HepG2 (cell line): ENCODE data around the gene STK25.

ENCODE experiments used
- HNRNPH1 ChIP-seq: fragments of 200-400 bp; formaldehyde crosslinking; optimal IDR thresholded peaks from 2 replicates; pipeline ENCODE3; 2017; ENCODE audit warnings: mild to moderate bottlenecking, low read depth, low read length
- HNRNPL ChIP-seq: fragments of 200-400 bp; formaldehyde crosslinking; IDR thresholded peaks from 2 replicates; pipeline ENCODE4 v1.6.1; 2017; ENCODE audit warnings: mild to moderate bottlenecking, low read depth, low read length
- HOXA3 ChIP-seq: sonication (generic); formaldehyde crosslinking; IDR thresholded peaks from 2 replicates; pipeline ENCODE4 v1.5.0; 2020; ENCODE audit warnings: missing genetic modification reagents
- POLR2A ChIP-seq, 2 experiments: IDR thresholded peaks; 2 replicates each; pipeline ENCODE4 v1.6.1; 2011; ENCODE audit warnings: low read depth in 2 of 2, low read length in 2 of 2, mild to moderate bottlenecking in 1 of 2, moderate library complexity in 1 of 2; ENCODE audit not compliant: insufficient read depth in 1 of 2
- SMAD3 ChIP-seq: sonication (generic); formaldehyde crosslinking; IDR thresholded peaks from 2 replicates; pipeline ENCODE4 v1.4.0; 2020; ENCODE audit warnings: missing genetic modification reagents
- ZNF121 ChIP-seq: sonication (generic); formaldehyde crosslinking; IDR thresholded peaks from 2 replicates; pipeline ENCODE4 v1.5.0; 2020; ENCODE audit warnings: mild to moderate bottlenecking, missing genetic modification reagents
- ZNF317 ChIP-seq: sonication (generic); formaldehyde crosslinking; IDR thresholded peaks from 2 replicates; pipeline ENCODE4 v1.5.0; 2020; ENCODE audit warnings: mild to moderate bottlenecking, missing genetic modification reagents
- TF ChIP-seq, protein P1 (sequence below): sonication (generic); formaldehyde crosslinking; IDR thresholded peaks from 2 replicates; pipeline ENCODE4 v1.8.1; 2022; ENCODE audit warnings: mild to moderate bottlenecking, missing genetic modification reagents
- TF ChIP-seq, protein P2 (sequence below): sonication (generic); formaldehyde crosslinking; IDR thresholded peaks from 2 replicates; pipeline ENCODE4 v1.5.0; 2020; ENCODE audit warnings: mild to moderate bottlenecking, missing genetic modification reagents, moderate library complexity
- TF ChIP-seq, protein P3 (sequence below): sonication (generic); IDR thresholded peaks from 2 replicates; pipeline ENCODE4 v1.6.1; 2016; ENCODE audit warnings: low read depth, borderline replicate concordance

DNA sequence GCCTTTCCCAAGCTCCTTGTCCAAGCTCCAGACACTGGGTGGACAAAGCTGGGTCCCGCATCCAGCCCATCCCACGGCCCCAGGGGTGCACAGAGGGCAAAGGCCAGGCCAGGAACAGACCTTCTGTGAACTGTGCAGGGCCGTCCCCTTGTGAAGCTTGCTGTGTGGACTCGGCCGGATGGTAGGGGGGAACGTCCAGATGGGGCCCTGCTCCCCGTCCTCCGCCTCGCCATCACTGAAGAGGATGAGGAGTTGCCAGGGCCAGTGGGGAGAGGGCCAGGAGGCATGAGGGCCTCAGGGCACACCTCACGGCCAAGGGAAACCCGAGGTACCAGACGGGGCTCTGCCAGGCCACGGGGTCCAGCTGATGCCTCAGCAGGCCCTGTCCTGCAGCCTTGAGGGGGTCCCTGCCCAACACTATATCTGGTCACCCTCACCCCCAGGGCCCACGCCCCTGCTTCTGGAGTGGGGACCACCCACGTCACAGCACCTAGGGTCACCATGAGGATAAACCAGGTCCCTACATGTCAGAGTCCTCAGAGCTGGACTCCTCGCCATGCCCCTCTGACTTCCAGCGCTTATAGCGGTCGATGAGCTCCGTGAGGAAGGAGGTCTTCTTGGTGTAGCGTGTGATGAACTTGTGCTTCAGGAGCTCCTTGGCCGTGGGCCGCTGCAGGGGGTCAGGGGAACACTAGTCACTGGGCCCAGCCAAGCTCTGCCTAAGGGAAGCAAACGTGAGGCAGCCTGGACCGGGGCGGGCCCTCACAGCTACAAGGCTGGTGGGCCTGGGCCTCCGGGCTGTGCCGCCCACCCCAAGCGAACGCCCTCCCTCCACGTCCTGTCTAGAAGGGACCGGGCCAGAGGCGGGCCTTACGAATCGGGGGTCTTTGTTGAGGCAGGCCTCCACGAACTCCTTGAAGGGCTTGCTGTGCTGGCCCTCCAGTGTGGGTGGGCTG lies 10.0 kb downstream of the STK25 start:
- TF ChIP-seq HOXA3 (CRISPR knock-in tag) (no peak), HNRNPH1 (no peak), ZNF121 (CRISPR knock-in tag) (no peak), HNRNPL (no peak), POLR2A (IDR thresholded peaks at IDR 0.05; ENCODE audit: insufficient read depth in 1 of 2, low read depth in 2 of 2, low read length in 2 of 2) (no peak; a peak in 1 of 4 replicates), SMAD3 (CRISPR knock-in tag) (no peak), ZNF317 (CRISPR knock-in tag) (no peak)
- TF ChIP-seq, protein P1, sequence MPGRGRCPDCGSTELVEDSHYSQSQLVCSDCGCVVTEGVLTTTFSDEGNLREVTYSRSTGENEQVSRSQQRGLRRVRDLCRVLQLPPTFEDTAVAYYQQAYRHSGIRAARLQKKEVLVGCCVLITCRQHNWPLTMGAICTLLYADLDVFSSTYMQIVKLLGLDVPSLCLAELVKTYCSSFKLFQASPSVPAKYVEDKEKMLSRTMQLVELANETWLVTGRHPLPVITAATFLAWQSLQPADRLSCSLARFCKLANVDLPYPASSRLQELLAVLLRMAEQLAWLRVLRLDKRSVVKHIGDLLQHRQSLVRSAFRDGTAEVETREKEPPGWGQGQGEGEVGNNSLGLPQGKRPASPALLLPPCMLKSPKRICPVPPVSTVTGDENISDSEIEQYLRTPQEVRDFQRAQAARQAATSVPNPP (CRISPR knock-in tag), result no peak
- TF ChIP-seq, protein P2, sequence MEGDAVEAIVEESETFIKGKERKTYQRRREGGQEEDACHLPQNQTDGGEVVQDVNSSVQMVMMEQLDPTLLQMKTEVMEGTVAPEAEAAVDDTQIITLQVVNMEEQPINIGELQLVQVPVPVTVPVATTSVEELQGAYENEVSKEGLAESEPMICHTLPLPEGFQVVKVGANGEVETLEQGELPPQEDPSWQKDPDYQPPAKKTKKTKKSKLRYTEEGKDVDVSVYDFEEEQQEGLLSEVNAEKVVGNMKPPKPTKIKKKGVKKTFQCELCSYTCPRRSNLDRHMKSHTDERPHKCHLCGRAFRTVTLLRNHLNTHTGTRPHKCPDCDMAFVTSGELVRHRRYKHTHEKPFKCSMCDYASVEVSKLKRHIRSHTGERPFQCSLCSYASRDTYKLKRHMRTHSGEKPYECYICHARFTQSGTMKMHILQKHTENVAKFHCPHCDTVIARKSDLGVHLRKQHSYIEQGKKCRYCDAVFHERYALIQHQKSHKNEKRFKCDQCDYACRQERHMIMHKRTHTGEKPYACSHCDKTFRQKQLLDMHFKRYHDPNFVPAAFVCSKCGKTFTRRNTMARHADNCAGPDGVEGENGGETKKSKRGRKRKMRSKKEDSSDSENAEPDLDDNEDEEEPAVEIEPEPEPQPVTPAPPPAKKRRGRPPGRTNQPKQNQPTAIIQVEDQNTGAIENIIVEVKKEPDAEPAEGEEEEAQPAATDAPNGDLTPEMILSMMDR (CRISPR knock-in tag), result no peak
- TF ChIP-seq, protein P3, sequence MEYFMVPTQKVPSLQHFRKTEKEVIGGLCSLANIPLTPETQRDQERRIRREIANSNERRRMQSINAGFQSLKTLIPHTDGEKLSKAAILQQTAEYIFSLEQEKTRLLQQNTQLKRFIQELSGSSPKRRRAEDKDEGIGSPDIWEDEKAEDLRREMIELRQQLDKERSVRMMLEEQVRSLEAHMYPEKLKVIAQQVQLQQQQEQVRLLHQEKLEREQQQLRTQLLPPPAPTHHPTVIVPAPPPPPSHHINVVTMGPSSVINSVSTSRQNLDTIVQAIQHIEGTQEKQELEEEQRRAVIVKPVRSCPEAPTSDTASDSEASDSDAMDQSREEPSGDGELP, result no peak
